COLO668 (cell line): ENCODE data around the gene GABRD.

Experiments
- DNase-seq: peaks from one replicate; lab custom pipeline; 2025; ENCODE audit not compliant: unreplicated experiment; lab: John Stamatoyannopoulos, UW

The GABRD gene

GRCh38 chr1:2073382-2074230 lies 54.5 kb downstream of the GABRD start:
- no peak for DNase-seq

- no peak for DNase-seq
These were observed 55.3 kb downstream of the GABRD start for GRCh38 chr1:2074396-2074795.

GRCh38 chr1:2074944-2075740 lies 56.0 kb downstream of the GABRD start:
- no peak for DNase-seq

- no peak for DNase-seq
These were observed 57.7 kb downstream of the GABRD start for GRCh38 chr1:2076826-2077225.

- no peak for DNase-seq
These were observed 59.0 kb downstream of the GABRD start for GRCh38 chr1:2078170-2078569.

- DNase-seq, result no peak
These were observed 60.4 kb downstream of the GABRD start for GRCh38 chr1:2079396-2080085.

GRCh38 chr1:2080140-2080539 lies 61.0 kb downstream of the GABRD start:
- no peak for DNase-seq
